Vagina (tissue), 2 donors: ENCODE data around the gene EIF3F. TPM values are rescaled to one million over a fixed set of nuclear protein-coding genes. Genes with fewer than 3 reads are reported as not detected.
"Not testable (repeated sequence)": the region's sequence is repeated elsewhere in the genome, so short reads cannot be mapped to it uniquely, and the experiment has no call there.

Experiments
- DNase-seq, 2 donors: peaks; one replicate each; pipeline ENCODE4 v3.0.0-alpha.2; 2017; ENCODE audit errors: extremely low spot score in 2 of 2
- H3K27ac ChIP-seq: fragments of 200-600 bp; sonication (generic); one replicate; pipeline ENCODE4 v1.5.1; 2019
- H3K27me3 ChIP-seq: fragments of 200-600 bp; sonication (generic); one replicate; pipeline ENCODE4 v1.5.1; 2019
- H3K36me3 ChIP-seq, 2 donors: fragments of 200-600 bp; sonication (generic); one replicate each; pipeline ENCODE4 v1.5.1; 2017 to 2019
- H3K4me1 ChIP-seq: fragments of 200-600 bp; sonication (generic); one replicate; pipeline ENCODE4 v1.5.1; 2019
- H3K4me3 ChIP-seq, 2 donors: fragments of 200-600 bp; sonication (generic); 1 replicate in 1 of 2; 2 replicates in 1 of 2; pipeline ENCODE4 v1.5.1; 2016 to 2019
- H3K9me3 ChIP-seq: fragments of 200-600 bp; sonication (generic); one replicate; pipeline ENCODE4 v1.5.1; 2019
- POLR2A ChIP-seq, 2 donors: fragments of 450-650 bp; IDR thresholded peaks; one replicate each; pipeline ENCODE4 v1.6.1; 2017; ENCODE audit warnings: antibody characterized with exemption in 2 of 2, mild to moderate bottlenecking in 2 of 2, moderate library complexity in 2 of 2
- POLR2AphosphoS5 ChIP-seq, 2 donors: sonication (generic); formaldehyde crosslinking; IDR thresholded peaks; one replicate each; pipeline ENCODE4 v1.9.0; 2017; ENCODE audit warnings: antibody characterized with exemption in 2 of 2, mild to moderate bottlenecking in 2 of 2, low read depth in 1 of 2; ENCODE audit not compliant: insufficient read depth in 1 of 2
- intact Hi-C: fragments of 100-400 bp; cut with DNase I; formaldehyde crosslinking; loops from one replicate; pipeline ENCODE4 v1.15.1; 2023
- total RNA-seq: library from RNA; depleted of rRNA; stranded (reverse); fragments of >200 nt; gene quantifications from one replicate; pipeline ENCODE4 v1.2.3, GENCODE V29; 2016
- TF ChIP-seq, protein P1 (sequence below), 3 experiments: fragments of 450-650 bp in 2 of 3; fragments of 200-600 bp in 1 of 3; sonication (generic) in 1 of 3; IDR thresholded peaks; one replicate each; pipeline ENCODE4 v1.5.1; 2017 to 2019; ENCODE audit warnings: antibody characterized with exemption in 3 of 3, mild to moderate bottlenecking in 2 of 3, moderate library complexity in 2 of 3

EIF3F gene
- total RNA-seq, 1 donor from 2014 or later, result 336 TPM

DNA sequence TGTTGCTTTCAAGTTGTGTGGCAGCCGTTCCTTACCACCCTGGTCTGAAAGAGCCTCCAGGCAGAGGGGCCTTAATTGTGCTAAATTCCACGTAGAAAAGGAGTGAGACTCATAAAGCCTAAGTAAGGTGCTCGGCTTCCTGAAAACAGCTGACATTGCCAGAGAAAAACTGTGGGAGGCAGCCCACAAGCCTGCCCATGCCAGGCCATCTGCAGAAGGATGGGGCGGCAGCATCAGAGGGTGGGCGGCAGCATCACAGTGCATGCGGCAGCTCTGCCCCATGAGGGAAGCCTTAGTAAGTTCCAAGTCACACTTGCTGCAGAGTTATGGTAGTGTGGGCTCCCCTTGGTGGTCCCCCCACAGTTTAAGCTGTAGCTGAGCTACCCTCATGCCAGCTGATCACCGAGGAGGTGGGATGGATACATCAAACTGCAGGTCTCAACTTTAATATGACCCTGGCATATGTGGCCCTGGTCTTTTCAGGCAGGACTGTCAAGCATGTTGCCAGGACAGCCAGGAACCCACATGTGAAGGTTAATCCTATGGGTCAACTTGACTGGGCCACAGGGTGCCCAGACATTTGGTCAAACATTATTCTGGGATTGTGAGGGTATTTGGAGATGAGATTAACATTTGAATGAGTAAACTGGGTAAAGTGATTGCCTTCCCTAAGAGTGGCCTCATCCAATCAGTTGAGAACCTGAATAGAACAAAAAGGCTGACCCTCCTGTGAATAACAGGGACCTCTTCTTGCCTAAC is 3.1 kb upstream of the EIF3F start:
- Histone ChIP-seq H3K4me1 (peaks cover 22% of the 10 kb centered on the region), H3K9me3 (no peaks in the 10 kb centered on the region), H3K27me3 (no peaks in the 10 kb centered on the region), H3K36me3 (peaks cover 0 to 5% of the 10 kb centered on the region in 2 donors), H3K4me3 (no peak overlapping the region), H3K27ac (no peak overlapping the region)
- DNase-seq, result no peak
- intact Hi-C loops, result loop anchor here (10.0 kb wide), 1 partner anchor 89 kb away; no protein-coding TSS in a partner anchor
- TF ChIP-seq POLR2A (IDR thresholded peaks at IDR 0.05), result no peak
- TF ChIP-seq, protein P1, sequence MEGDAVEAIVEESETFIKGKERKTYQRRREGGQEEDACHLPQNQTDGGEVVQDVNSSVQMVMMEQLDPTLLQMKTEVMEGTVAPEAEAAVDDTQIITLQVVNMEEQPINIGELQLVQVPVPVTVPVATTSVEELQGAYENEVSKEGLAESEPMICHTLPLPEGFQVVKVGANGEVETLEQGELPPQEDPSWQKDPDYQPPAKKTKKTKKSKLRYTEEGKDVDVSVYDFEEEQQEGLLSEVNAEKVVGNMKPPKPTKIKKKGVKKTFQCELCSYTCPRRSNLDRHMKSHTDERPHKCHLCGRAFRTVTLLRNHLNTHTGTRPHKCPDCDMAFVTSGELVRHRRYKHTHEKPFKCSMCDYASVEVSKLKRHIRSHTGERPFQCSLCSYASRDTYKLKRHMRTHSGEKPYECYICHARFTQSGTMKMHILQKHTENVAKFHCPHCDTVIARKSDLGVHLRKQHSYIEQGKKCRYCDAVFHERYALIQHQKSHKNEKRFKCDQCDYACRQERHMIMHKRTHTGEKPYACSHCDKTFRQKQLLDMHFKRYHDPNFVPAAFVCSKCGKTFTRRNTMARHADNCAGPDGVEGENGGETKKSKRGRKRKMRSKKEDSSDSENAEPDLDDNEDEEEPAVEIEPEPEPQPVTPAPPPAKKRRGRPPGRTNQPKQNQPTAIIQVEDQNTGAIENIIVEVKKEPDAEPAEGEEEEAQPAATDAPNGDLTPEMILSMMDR (IDR thresholded peaks at IDR 0.05), result no peak
- TF ChIP-seq POLR2AphosphoS5 (IDR thresholded peaks at IDR 0.05; ENCODE audit: insufficient read depth in 1 of 2, low read depth in 1 of 2), result no peak

DNA sequence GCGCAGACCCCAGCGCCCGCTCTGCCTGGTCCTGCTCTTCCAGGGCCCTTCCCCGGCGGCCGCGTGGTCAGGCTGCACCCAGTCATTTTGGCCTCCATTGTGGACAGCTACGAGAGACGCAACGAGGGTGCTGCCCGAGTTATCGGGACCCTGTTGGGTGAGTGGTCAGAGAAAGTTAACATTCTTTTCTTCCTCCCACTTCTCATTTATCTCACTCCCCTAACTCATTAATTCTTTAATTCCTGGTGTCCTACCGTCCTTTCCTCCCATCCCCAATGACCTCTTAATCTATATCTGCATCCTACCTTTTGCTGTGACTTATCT is 385 bp downstream of the EIF3F start:
- Histone ChIP-seq H3K27ac (peak overlapping the region; percentile 73), H3K36me3 (peaks cover 0 to 21% of the 10 kb centered on the region in 2 donors), H3K4me1 (peaks cover 35% of the 10 kb centered on the region), H3K4me3 (peak overlapping the region; percentile 70 to 90)
- H3K9me3 ChIP-seq, DNase-seq, H3K27me3 ChIP-seq: not testable (repeated sequence)
- intact Hi-C loops, result loop anchor here (10.0 kb wide), 1 partner anchor 93 kb away; no protein-coding TSS in a partner anchor

DNA sequence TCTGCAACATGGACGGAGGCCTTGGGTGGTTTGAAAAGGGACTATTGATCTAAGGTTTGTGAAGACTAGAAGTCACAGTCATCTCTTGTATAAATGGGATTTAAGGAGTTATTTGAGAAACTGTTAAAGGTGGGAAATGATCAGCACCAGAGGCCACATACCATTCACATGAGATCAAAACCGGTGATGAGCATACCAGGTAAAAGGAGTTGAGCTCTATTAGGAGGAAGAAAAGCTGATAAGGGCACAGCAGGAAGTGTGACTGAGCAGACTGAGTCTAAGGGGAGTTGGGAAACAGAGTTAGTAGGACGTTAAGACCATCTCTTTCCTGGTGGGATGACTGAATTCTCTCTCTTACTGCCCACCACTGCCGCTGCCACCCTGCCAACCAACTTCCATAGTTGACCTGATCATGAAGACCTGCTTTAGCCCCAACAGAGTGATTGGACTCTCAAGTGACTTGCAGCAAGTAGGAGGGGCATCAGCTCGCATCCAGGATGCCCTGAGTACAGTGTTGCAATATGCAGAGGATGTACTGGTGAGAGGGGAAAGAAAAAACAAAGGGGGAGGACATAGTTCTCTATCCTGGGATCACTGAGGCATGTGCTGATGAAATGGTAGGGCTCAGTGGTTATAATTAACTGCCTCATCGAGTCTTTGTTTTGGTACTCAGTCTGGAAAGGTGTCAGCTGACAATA is 7.6 kb downstream of the EIF3F start:
- intact Hi-C loops, result no loop called here

DNA sequence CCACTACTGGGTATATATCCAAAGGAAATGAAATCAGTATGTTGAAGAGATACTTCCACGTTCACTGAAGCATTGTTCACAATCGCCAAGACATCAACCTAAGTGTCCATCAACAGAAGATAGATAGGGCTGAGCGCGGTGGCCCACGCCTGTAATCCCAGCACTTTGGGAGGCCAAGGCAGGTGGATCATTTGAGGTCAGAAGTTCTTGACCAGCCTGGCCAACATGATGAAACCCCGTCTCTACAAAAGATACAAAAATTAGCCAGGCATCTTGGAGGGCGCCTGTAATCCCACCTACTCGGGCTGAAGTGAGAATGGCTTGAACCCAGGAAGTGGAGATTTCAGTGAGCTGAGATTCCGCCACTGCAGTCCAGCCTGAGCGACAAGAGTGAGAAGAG is 12.7 kb downstream of the EIF3F start:
- Histone ChIP-seq H3K4me1 (no peaks in the 10 kb centered on the region), H3K27me3 (no peaks in the 10 kb centered on the region), H3K9me3 (no peaks in the 10 kb centered on the region), H3K27ac (no peak overlapping the region), H3K4me3 (no peak overlapping the region), H3K36me3 (peaks cover 1 to 52% of the 10 kb centered on the region in 2 donors)
- no peak for TF ChIP-seq POLR2AphosphoS5 (IDR thresholded peaks at IDR 0.05; ENCODE audit: insufficient read depth in 1 of 2, low read depth in 1 of 2)
- TF ChIP-seq POLR2A (IDR thresholded peaks at IDR 0.05), result no peak
- intact Hi-C loops, result no loop called here
- no peak for DNase-seq

More for the DNA sequence above, 7.6 kb downstream of the EIF3F start:
- DNase-seq, result no peak
- TF ChIP-seq, protein P1 (IDR thresholded peaks at IDR 0.05), result no peak
- H3K27me3 ChIP-seq, result no peaks in the 10 kb centered on the region
- H3K4me1 ChIP-seq, result peaks cover 5% of the 10 kb centered on the region
- H3K9me3 ChIP-seq, result no peaks in the 10 kb centered on the region
- no peak overlapping the region for H3K27ac ChIP-seq
- no peak overlapping the region for H3K4me3 ChIP-seq
- peaks cover 3 to 88% of the 10 kb centered on the region in 2 donors for H3K36me3 ChIP-seq

DNA sequence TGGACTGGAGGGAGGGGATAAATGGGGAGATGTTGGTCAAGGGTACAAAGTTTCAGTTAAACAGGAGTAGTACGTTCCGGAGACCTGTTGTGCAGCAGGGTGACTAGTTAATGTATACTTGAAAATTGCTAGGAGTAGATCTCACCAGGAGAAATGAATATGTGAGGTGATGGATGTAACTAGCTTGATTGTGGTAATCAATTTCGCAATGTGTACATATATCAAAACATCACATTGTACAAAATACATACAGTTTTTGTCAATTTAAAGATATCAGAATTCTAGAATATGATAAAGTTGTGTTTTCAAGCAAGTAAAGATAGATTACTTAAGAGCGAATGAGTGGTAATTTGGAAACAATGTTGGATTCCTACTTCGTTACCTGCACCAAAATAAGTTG is 13.3 kb downstream of the EIF3F start:
- intact Hi-C loops, result no loop called here
- no peaks in the 10 kb centered on the region for H3K4me1 ChIP-seq
- no peaks in the 10 kb centered on the region for H3K27me3 ChIP-seq
- H3K36me3 ChIP-seq, result peaks cover 0 to 46% of the 10 kb centered on the region in 2 donors
- TF ChIP-seq, protein P1 (IDR thresholded peaks at IDR 0.05), result no peak
- TF ChIP-seq POLR2AphosphoS5 (IDR thresholded peaks at IDR 0.05; ENCODE audit: insufficient read depth in 1 of 2, low read depth in 1 of 2), result no peak
- no peak for TF ChIP-seq POLR2A (IDR thresholded peaks at IDR 0.05)
- H3K27ac ChIP-seq, result no peak overlapping the region
- no peak overlapping the region for H3K4me3 ChIP-seq
- DNase-seq, result no peak
- H3K9me3 ChIP-seq, result no peaks in the 10 kb centered on the region

DNA sequence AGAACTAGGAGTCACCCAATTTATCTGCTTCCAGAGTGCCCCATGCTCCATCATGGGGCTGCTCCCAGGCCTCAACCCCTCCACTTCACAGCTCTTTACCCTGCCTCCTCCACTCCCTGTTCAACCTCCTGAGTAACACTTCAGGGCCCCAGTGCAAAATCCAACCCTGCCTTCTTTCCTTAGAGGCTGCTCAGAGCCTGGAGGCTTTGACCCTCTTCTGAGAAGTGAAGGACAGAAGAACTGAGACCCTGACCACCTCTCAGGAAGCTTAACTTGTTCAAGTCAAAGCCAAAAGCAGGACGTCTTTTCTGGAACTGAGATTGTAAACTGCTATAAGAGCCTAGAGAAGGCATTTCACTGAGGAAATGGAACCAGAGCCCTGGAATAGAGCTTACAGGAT is 15.5 kb downstream of the EIF3F start:
- peaks cover 0 to 23% of the 10 kb centered on the region in 2 donors for H3K36me3 ChIP-seq
- H3K4me3 ChIP-seq, result no peak overlapping the region
- H3K4me1 ChIP-seq, result no peaks in the 10 kb centered on the region
- TF ChIP-seq POLR2AphosphoS5 (IDR thresholded peaks at IDR 0.05; ENCODE audit: insufficient read depth in 1 of 2, low read depth in 1 of 2) (no peak), POLR2A (IDR thresholded peaks at IDR 0.05) (no peak)
- TF ChIP-seq, protein P1 (IDR thresholded peaks at IDR 0.05), result no peak
- intact Hi-C loops, result no loop called here
- no peak overlapping the region for H3K27ac ChIP-seq
- DNase-seq, result peak in 1 of 2 donors; percentile 60
- H3K27me3 ChIP-seq, result no peaks in the 10 kb centered on the region
- no peaks in the 10 kb centered on the region for H3K9me3 ChIP-seq
